Lung (tissue), 12 donors: ENCODE results near the gene STAM2. TPM values are rescaled to one million over a fixed set of nuclear protein-coding genes. Genes with fewer than 3 reads are reported as not detected.
"Not testable (repeated sequence)": the region's sequence is repeated elsewhere in the genome, so short reads cannot be mapped to it uniquely, and the experiment has no call there.

Experiments used
- ATAC-seq: fragments of 200-7000 bp; cut with Tn5 transposase; one replicate; pipeline ENCODE4 v1.9.1; 2020; ENCODE audit warnings: moderate number of reproducible peaks; ENCODE audit not compliant: insufficient read depth, low FRiP score
- DNase-seq, 3 donors: peaks; one replicate each; pipeline ENCODE4 v3.0.0-alpha.2; 2013 to 2017
- H3K27ac ChIP-seq, 2 donors: one replicate each; pipeline ENCODE4 v1.5.1; 2013; ENCODE audit warnings: mild to moderate bottlenecking in 2 of 2, moderate library complexity in 2 of 2, control low read depth in 1 of 2, inconsistent platforms in 1 of 2, low read depth in 1 of 2, low read length in 1 of 2
- H3K27me3 ChIP-seq, 3 donors: one replicate each; pipeline ENCODE4 v1.5.1; 2013; ENCODE audit warnings: low read length in 2 of 3; ENCODE audit not compliant: control insufficient read depth in 3 of 3, insufficient read depth in 3 of 3
- H3K36me3 ChIP-seq, 4 donors: one replicate each; pipeline ENCODE4 v1.5.1; 2013; ENCODE audit warnings: low read length in 4 of 4, mild to moderate bottlenecking in 1 of 4, moderate library complexity in 1 of 4; ENCODE audit not compliant: control insufficient read depth in 4 of 4, insufficient read depth in 4 of 4
- H3K4me1 ChIP-seq, 5 donors: one replicate each; pipeline ENCODE4 v1.5.1; 2013; ENCODE audit warnings: low read length in 5 of 5, mild to moderate bottlenecking in 2 of 5, moderate library complexity in 1 of 5; ENCODE audit not compliant: control insufficient read depth in 5 of 5, insufficient read depth in 5 of 5
- H3K4me3 ChIP-seq: one replicate; pipeline ENCODE4 v1.5.1; 2013; ENCODE audit warnings: mild to moderate bottlenecking, control low read depth, moderate library complexity
- H3K9ac ChIP-seq, 2 donors: one replicate each; pipeline ENCODE4 v1.5.1; 2013; ENCODE audit warnings: low read length in 2 of 2, control low read depth in 1 of 2; ENCODE audit not compliant: insufficient read depth in 1 of 2
- H3K9me3 ChIP-seq, 4 donors: one replicate each; pipeline ENCODE4 v1.5.1; 2013; ENCODE audit warnings: low read length in 3 of 4, mild to moderate bottlenecking in 1 of 4, moderate library complexity in 1 of 4; ENCODE audit not compliant: control insufficient read depth in 4 of 4, insufficient read depth in 3 of 4
- CTCF ChIP-seq: IDR thresholded peaks from 2 replicates; pipeline ENCODE4 v1.5.1; 2012; ENCODE audit warnings: mild to moderate bottlenecking; ENCODE audit errors: control extremely low read depth, extremely low read depth
- WGBS, 2 donors: extraction: QIAGEN DNeasy Blood & Tissue Kit; methylation state at CpG; one replicate each; pipeline ENCODE4 v1.1.7; 2013; 5-methylcytosine and 5-hydroxymethylcytosine counted together
- polyA plus RNA-seq, 2 donors: library from polyadenylated mRNA; stranded (reverse); fragments of 200-250 nt; gene quantifications; one replicate each; pipeline ENCODE4 v1.2.1, GENCODE V29; 2013
- total RNA-seq, 2 donors: library from RNA; depleted of rRNA in 1 of 2; stranded (reverse); fragments of >200 nt in 1 of 2; gene quantifications; one replicate each; pipeline ENCODE4 v1.2.1, GENCODE V29; 2014 to 2021
- donor health status: control.
- donor health status: control.
- donor health status: Bipolar disorder and iron deficiency.
- donor health status: healthy.
- donor health status: DM: yes; HTN: yes; CAD: no.

The STAM2 gene
- total and polyA plus RNA-seq, 4 donors: 8.0 to 62.1 (median 24.1) TPM

GRCh38 chr2:152165306-152165705, 10.3 kb downstream of the STAM2 start:
- TF ChIP-seq CTCF: no peak
- Histone ChIP-seq H3K27me3 (no peaks in the 10 kb centered on the region), H3K9ac (no peak overlapping the region), H3K4me1 (peaks cover 0 to 11% (median 6%) of the 10 kb centered on the region in 5 donors), H3K4me3 (no peak overlapping the region), H3K9me3 (no peaks in the 10 kb centered on the region), H3K27ac (no peak overlapping the region), H3K36me3 (no peaks in the 10 kb centered on the region)
- 89 to 94% methylated on average over 7 of the region's 7 CpGs for WGBS, 2 donors
- DNase-seq: no peak
- ATAC-seq: no peak

GRCh38 chr2:152163669-152164068, 11.9 kb downstream of the STAM2 start:
- peaks cover 0 to 11% (median 5%) of the 10 kb centered on the region in 5 donors for H3K4me1 ChIP-seq

GRCh38 chr2:152162141-152162540, 13.4 kb downstream of the STAM2 start:
- WGBS, 2 donors: 95 to 96% methylated on average over 3 of the region's 3 CpGs
- no peak for TF ChIP-seq CTCF
- no peak for ATAC-seq
- Histone ChIP-seq H3K4me3 (no peak overlapping the region), H3K36me3 (peaks cover 0 to 6% (median 1%) of the 10 kb centered on the region in 4 donors), H3K27me3 (no peaks in the 10 kb centered on the region), H3K27ac (no peak overlapping the region), H3K4me1 (peaks cover 0 to 8% (median 5%) of the 10 kb centered on the region in 5 donors), H3K9ac (no peak overlapping the region), H3K9me3 (no peaks in the 10 kb centered on the region)
- no peak for DNase-seq

More at GRCh38 chr2:152163669-152164068, 11.9 kb downstream of the STAM2 start:
- not testable (repeated sequence) for ATAC-seq, H3K4me3 ChIP-seq, H3K27me3 ChIP-seq, H3K9me3 ChIP-seq, DNase-seq, H3K9ac ChIP-seq, H3K27ac ChIP-seq, H3K36me3 ChIP-seq
- WGBS, 2 donors: 73 to 86% methylated on average over 5 of the region's 5 CpGs

DNA sequence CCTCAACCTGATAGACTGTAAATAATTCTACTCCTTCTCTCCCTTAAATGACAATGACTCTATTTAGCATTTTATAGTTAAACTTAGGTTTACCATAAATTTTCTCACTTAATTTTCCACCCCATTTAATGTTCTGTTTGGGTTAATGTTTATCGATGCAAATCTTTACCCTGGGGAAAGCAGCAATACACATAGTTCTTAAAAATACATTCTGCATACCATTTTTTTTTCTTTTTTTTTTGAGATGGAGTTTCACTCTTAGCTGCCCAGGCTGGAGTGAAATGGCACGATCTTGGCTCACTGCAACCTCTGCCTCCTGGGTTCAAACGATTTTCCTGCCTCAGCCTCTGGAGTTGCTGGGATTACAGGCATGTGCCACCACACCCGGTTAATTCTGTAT, 14.0 kb downstream of the STAM2 start:
- H3K27me3 ChIP-seq: no peaks in the 10 kb centered on the region
- TF ChIP-seq CTCF: no peak
- peaks cover 0 to 8% (median 1%) of the 10 kb centered on the region in 4 donors for H3K36me3 ChIP-seq
- H3K4me3 ChIP-seq: no peak overlapping the region
- 84 to 88% methylated on average over 4 of the region's 4 CpGs for WGBS, 2 donors
- no peaks in the 10 kb centered on the region for H3K9me3 ChIP-seq
- peaks cover 0 to 5% (median 5%) of the 10 kb centered on the region in 5 donors for H3K4me1 ChIP-seq
- ATAC-seq: no peak
- H3K9ac ChIP-seq: no peak overlapping the region
- no peak overlapping the region for H3K27ac ChIP-seq
- no peak for DNase-seq

DNA sequence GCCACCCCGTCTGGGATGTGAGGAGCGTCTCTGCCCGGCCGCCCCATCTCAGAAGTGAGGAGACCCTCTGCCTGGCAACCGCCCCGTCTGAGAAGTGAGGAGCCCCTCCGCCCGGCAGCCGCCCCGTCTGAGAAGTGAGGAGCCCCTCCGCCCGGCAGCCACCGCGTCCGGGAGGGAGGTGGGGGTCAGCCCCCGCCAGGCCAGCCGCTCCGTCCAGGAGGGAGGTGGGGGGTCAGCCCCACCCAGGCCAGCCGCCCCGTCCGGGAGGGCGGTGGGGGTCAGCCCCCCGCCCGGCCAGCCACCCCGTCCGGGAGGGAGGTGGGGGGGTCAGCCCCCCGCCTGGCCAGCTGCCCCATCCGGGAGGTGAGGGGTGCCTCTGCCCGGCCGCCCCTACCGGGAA, 15.2 kb downstream of the STAM2 start:
- H3K27ac ChIP-seq, H3K27me3 ChIP-seq, H3K4me1 ChIP-seq, H3K36me3 ChIP-seq, DNase-seq, H3K9me3 ChIP-seq, H3K4me3 ChIP-seq, ATAC-seq, H3K9ac ChIP-seq: not testable (repeated sequence)
- 96 to 99% methylated on average over 28 to 31 of the region's 31 CpGs for WGBS, 2 donors
